ENCODE data around the gene RRM2.

RRM2 gene

DNA sequence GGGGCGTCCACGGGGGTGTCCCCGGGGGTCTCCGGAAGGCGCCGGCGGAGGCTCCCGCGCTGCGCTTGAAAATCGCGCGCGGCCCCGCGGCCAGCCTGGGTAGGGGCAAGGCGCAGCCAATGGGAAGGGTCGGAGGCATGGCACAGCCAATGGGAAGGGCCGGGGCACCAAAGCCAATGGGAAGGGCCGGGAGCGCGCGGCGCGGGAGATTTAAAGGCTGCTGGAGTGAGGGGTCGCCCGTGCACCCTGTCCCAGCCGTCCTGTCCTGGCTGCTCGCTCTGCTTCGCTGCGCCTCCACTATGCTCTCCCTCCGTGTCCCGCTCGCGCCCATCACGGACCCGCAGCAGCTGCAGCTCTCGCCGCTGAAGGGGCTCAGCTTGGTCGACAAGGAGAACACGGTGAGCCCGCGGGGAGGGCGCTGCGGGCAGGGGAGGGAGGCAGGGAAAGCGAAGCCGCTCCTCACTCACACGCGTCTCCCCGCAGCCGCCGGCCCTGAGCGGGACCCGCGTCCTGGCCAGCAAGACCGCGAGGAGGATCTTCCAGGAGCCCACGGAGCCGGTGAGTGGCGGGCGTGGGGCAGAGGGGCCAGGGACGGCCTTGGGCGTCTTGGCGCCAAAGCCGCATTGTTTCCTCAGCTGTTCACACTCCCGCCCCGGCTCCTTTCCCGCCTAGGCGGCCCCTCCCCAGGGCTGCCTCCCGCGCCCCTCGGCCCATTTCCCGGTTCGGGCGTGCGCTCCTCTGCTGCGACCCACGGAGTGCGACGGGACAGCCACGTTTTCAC lies at the start of gene RRM2:
Gene RRM2, plus strand, starts transcription at position 240 of the 781 bp plus-strand sequence. Its CDS starts 60 bp downstream, at position 300.
- peak within 1 kb of the TSS; percentile 30; the same call in 1 of the 2 replicates for H2AFZ ChIP-seq (ENCODE audit: low read length)
- H3K4me1 ChIP-seq (ENCODE audit: low read length), result peaks cover 16% of the 10 kb centered on the region
- no peaks in the 10 kb centered on the region for H4K20me1 ChIP-seq (ENCODE audit: insufficient read depth, low read length)
- H3K27me3 ChIP-seq (replicated peaks; ENCODE audit: insufficient read depth, low read length), result no peaks in the 10 kb centered on the region
- peak within 1 kb of the TSS; percentile 77 for H3K4me3 ChIP-seq (ENCODE audit: low read length)
- H3K9me2 ChIP-seq (replicated peaks; ENCODE audit: insufficient read depth, low read length), result no peaks in the 10 kb centered on the region
- H3K9ac ChIP-seq (ENCODE audit: low read length), result peak within 1 kb of the TSS; percentile 92
- H3K9me3 ChIP-seq (replicated peaks; ENCODE audit: insufficient read depth, low read length), result no peaks in the 10 kb centered on the region
- peaks cover 6% of the 10 kb centered on the region; the same call in 1 of the 2 replicates for H3K36me3 ChIP-seq (replicated peaks; ENCODE audit: insufficient read depth, low read length)
- peaks cover 71% of the 10 kb centered on the region for H3K79me2 ChIP-seq (ENCODE audit: low read length)
- peaks cover 66% of the 10 kb centered on the region for H3F3A ChIP-seq (ENCODE audit: insufficient read depth, low read length)
- peak; percentile 95 for DNase-seq
- peak within 1 kb of the TSS; percentile 88 for H3K4me2 ChIP-seq (ENCODE audit: low read depth, low read length)
- TF ChIP-seq, protein P1, sequence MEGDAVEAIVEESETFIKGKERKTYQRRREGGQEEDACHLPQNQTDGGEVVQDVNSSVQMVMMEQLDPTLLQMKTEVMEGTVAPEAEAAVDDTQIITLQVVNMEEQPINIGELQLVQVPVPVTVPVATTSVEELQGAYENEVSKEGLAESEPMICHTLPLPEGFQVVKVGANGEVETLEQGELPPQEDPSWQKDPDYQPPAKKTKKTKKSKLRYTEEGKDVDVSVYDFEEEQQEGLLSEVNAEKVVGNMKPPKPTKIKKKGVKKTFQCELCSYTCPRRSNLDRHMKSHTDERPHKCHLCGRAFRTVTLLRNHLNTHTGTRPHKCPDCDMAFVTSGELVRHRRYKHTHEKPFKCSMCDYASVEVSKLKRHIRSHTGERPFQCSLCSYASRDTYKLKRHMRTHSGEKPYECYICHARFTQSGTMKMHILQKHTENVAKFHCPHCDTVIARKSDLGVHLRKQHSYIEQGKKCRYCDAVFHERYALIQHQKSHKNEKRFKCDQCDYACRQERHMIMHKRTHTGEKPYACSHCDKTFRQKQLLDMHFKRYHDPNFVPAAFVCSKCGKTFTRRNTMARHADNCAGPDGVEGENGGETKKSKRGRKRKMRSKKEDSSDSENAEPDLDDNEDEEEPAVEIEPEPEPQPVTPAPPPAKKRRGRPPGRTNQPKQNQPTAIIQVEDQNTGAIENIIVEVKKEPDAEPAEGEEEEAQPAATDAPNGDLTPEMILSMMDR (IDR thresholded peaks at IDR 0.05; ENCODE audit: low read length), result no peak
- TF ChIP-seq EZH2phosphoT487 (IDR thresholded peaks at IDR 0.05; ENCODE audit: low read length) (no peak), EZH2 (optimal IDR thresholded peaks at IDR 0.05; ENCODE audit: low read depth, low read length) (no peak)
- H3K27ac ChIP-seq (ENCODE audit: low read length), result peak within 1 kb of the TSS; percentile 91

DNA sequence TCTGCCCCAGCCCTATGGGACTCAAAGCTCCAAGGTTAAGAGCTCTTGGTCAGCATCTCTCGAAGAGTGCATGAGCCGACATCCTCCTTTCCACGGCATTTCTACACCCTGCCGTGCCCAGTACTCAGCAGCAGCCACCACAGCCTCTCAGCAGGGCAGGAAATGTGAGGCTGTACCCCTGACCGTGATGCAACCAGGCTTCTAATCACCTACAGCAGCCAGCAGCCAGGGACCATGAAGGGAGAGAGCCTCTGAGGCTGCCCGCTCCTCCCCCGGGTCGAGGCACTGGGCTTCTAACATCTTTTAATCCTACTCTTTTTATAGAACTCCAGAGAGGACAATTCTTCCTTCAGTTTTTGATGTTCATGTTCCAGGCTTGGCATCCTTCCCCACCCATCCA lies 48.8 kb upstream of the RRM2 start:
- no peaks in the 10 kb centered on the region for H3K36me3 ChIP-seq (replicated peaks; ENCODE audit: insufficient read depth, low read length)
- H3K9me3 ChIP-seq (replicated peaks; ENCODE audit: insufficient read depth, low read length), result no peaks in the 10 kb centered on the region
- no peak overlapping the region for H2AFZ ChIP-seq (ENCODE audit: low read length)
- H4K20me1 ChIP-seq (ENCODE audit: insufficient read depth, low read length), result no peaks in the 10 kb centered on the region; the same call in 1 of the 2 replicates
- H3K4me3 ChIP-seq (ENCODE audit: low read length), result no peak overlapping the region
- DNase-seq, result no peak
- peaks cover 45% of the 10 kb centered on the region for H3K27me3 ChIP-seq (replicated peaks; ENCODE audit: insufficient read depth, low read length)
- TF ChIP-seq, protein P1 (IDR thresholded peaks at IDR 0.05; ENCODE audit: low read length), result no peak
- TF ChIP-seq EZH2 (optimal IDR thresholded peaks at IDR 0.05; ENCODE audit: low read depth, low read length) (no peak), EZH2phosphoT487 (IDR thresholded peaks at IDR 0.05; ENCODE audit: low read length) (no peak)
- H3K79me2 ChIP-seq (ENCODE audit: low read length), result no peaks in the 10 kb centered on the region
- no peak overlapping the region for H3K9ac ChIP-seq (ENCODE audit: low read length)
- no peaks in the 10 kb centered on the region for H3F3A ChIP-seq (ENCODE audit: insufficient read depth, low read length)
- H3K9me2 ChIP-seq (replicated peaks; ENCODE audit: insufficient read depth, low read length), result no peaks in the 10 kb centered on the region
- no peak overlapping the region for H3K27ac ChIP-seq (ENCODE audit: low read length)
- H3K4me1 ChIP-seq (ENCODE audit: low read length), result no peaks in the 10 kb centered on the region
- no peak overlapping the region for H3K4me2 ChIP-seq (ENCODE audit: low read depth, low read length)

DNA sequence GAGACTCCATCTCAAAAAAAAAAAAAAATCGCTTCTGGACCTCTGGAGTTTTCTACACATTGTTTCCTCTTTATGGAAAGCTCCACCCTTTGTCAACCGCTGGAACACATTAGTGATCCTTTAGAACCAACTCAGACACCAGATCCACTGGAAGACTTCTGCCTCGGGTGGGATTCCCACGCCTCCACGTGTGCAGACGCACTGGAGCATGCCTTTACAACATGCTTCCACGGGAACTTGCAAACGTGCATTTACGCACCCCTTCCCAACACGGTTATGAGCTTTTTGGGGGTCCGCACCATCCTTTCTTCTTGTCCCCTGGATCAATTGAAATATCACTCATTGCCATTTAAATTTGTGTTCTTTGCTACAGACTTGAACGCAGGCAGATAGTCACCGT lies 47.4 kb upstream of the RRM2 start:
- Histone ChIP-seq H3K27ac (ENCODE audit: low read length) (no peak overlapping the region), H3K79me2 (ENCODE audit: low read length) (no peaks in the 10 kb centered on the region), H3K36me3 (replicated peaks; ENCODE audit: insufficient read depth, low read length) (no peaks in the 10 kb centered on the region), H2AFZ (ENCODE audit: low read length) (no peak overlapping the region), H3K4me3 (ENCODE audit: low read length) (no peak overlapping the region), H4K20me1 (ENCODE audit: insufficient read depth, low read length) (no peaks in the 10 kb centered on the region; the same call in 1 of the 2 replicates), H3K9me3 (replicated peaks; ENCODE audit: insufficient read depth, low read length) (no peaks in the 10 kb centered on the region), H3K9me2 (replicated peaks; ENCODE audit: insufficient read depth, low read length) (no peaks in the 10 kb centered on the region), H3K27me3 (replicated peaks; ENCODE audit: insufficient read depth, low read length) (peaks cover 52% of the 10 kb centered on the region), H3F3A (ENCODE audit: insufficient read depth, low read length) (no peaks in the 10 kb centered on the region), H3K4me2 (ENCODE audit: low read depth, low read length) (no peak overlapping the region), H3K9ac (ENCODE audit: low read length) (no peak overlapping the region), H3K4me1 (ENCODE audit: low read length) (no peaks in the 10 kb centered on the region)
- no peak for TF ChIP-seq EZH2 (optimal IDR thresholded peaks at IDR 0.05; ENCODE audit: low read depth, low read length)
- no peak for TF ChIP-seq EZH2phosphoT487 (IDR thresholded peaks at IDR 0.05; ENCODE audit: low read length)
- TF ChIP-seq, protein P1 (IDR thresholded peaks at IDR 0.05; ENCODE audit: low read length), result no peak
- no peak for DNase-seq

Data from MM.1S (cell line).